MM.1S (cell line): ENCODE results near the gene PLEKHG5.

Experiments
- CTCF ChIP-seq: fragments of 300-600 bp; sonication (generic); IDR thresholded peaks from 2 replicates; pipeline ENCODE4 v1.5.1; 2016; ENCODE audit warnings: antibody characterized with exemption, low read length, mixed read lengths
- EZH2 ChIP-seq: fragments of 300-600 bp; sonication (generic); optimal IDR thresholded peaks from 2 replicates; pipeline ENCODE3; 2017; ENCODE audit warnings: low read depth, mild to moderate bottlenecking, antibody characterized with exemption, low read length, mixed read lengths

GRCh38 chr1:6420454-6421042, 70.9 kb downstream of the PLEKHG5 start:
- no peak for TF ChIP-seq CTCF
- TF ChIP-seq EZH2 = no peak
